IMR-90 (cell line): ENCODE results near the gene EDDM13. TPM values are rescaled to one million over a fixed set of nuclear protein-coding genes. Genes with fewer than 3 reads are reported as not detected.

ENCODE experiments used
- ATAC-seq: fragments of 200-7000 bp; cut with Tn5 transposase; 2 replicates; pipeline ENCODE4 v1.9.1; 2020; ENCODE audit warnings: low read depth, mild to moderate bottlenecking, moderate library complexity
- BruUV-seq: library from RNA; stranded (reverse); fragments of 400-500 nt; replicated peaks from 2 replicates; lab custom pipeline; 2021; lab: Mats Ljungman, UMichigan
- CTCF ChIA-PET: fragments of 300-600 bp; formaldehyde crosslinking; extraction: SDS; loops from one replicate; lab custom pipeline; 2021; ENCODE audit warnings: antibody characterized with exemption; lab: Yijun Ruan, JAX
- POLR2A ChIA-PET: fragments of 300-600 bp; sonication (Branson Sonifier 250); formaldehyde crosslinking; loops from one replicate; lab custom pipeline; 2022; ENCODE audit warnings: antibody characterized with exemption; ENCODE audit not compliant: unreplicated experiment; lab: Charles Lee
- DNase-seq: peaks from one replicate; pipeline ENCODE4 v3.0.0; 2013
- H2AFZ ChIP-seq: replicated peaks from 2 replicates; pipeline ENCODE3; 2013; ENCODE audit warnings: low read length, mild to moderate bottlenecking; ENCODE audit not compliant: poor library complexity
- H2AK5ac ChIP-seq: 2 replicates; pipeline ENCODE4 v1.6.1; 2013; ENCODE audit warnings: low read depth, low read length, inconsistent platforms
- H2AK9ac ChIP-seq: replicated peaks from 2 replicates; pipeline ENCODE3; 2013; ENCODE audit warnings: mild to moderate bottlenecking, low read depth, low read length, moderate library complexity; ENCODE audit not compliant: poor library complexity
- H2BK120ac ChIP-seq: 2 replicates; pipeline ENCODE4 v1.6.1; 2013; ENCODE audit warnings: low read depth, low read length, inconsistent platforms
- H2BK15ac ChIP-seq: 3 replicates; pipeline ENCODE4 v1.6.1; 2013; ENCODE audit warnings: low read depth, low read length, inconsistent platforms
- H2BK20ac ChIP-seq: 2 replicates; pipeline ENCODE4 v1.6.1; 2013; ENCODE audit warnings: low read depth, mild to moderate bottlenecking, inconsistent platforms, low read length, moderate library complexity
- H2BK5ac ChIP-seq: 2 replicates; pipeline ENCODE4 v1.6.1; 2013; ENCODE audit warnings: mild to moderate bottlenecking, low read depth, low read length, inconsistent platforms; ENCODE audit not compliant: poor library complexity, severe bottlenecking
- H3K14ac ChIP-seq: replicated peaks from 2 replicates; pipeline ENCODE4 v1.6.1; 2013; ENCODE audit warnings: low read depth, low read length, inconsistent platforms
- H3K18ac ChIP-seq: 2 replicates; pipeline ENCODE4 v1.6.1; 2013; ENCODE audit warnings: low read depth, low read length, control low read depth
- H3K23ac ChIP-seq: 2 replicates; pipeline ENCODE4 v1.6.1; 2013; ENCODE audit warnings: low read depth, low read length, inconsistent platforms
- H3K27ac ChIP-seq: 2 replicates; pipeline ENCODE4 v1.5.1; 2013; ENCODE audit warnings: mild to moderate bottlenecking, control low read depth, low read length; ENCODE audit not compliant: insufficient read depth
- H3K27me3 ChIP-seq: 2 replicates; pipeline ENCODE4 v1.6.1; 2013; ENCODE audit warnings: low read length; ENCODE audit not compliant: control insufficient read depth, insufficient read depth
- H3K36me3 ChIP-seq: 2 replicates; pipeline ENCODE4 v1.6.1; 2013; ENCODE audit warnings: low read length, mixed read lengths; ENCODE audit not compliant: control insufficient read depth, insufficient read depth
- H3K4ac ChIP-seq: 2 replicates; pipeline ENCODE4 v1.6.1; 2013; ENCODE audit warnings: low read depth, low read length, inconsistent platforms
- H3K4me1 ChIP-seq: 2 replicates; pipeline ENCODE4 v1.6.1; 2013; ENCODE audit warnings: low read length, mixed read lengths; ENCODE audit not compliant: control insufficient read depth, insufficient read depth
- H3K4me2 ChIP-seq: 2 replicates; pipeline ENCODE4 v1.6.1; 2013; ENCODE audit warnings: low read depth, mild to moderate bottlenecking, control low read depth, low read length, moderate library complexity
- H3K4me3 ChIP-seq: 2 replicates; pipeline ENCODE4 v1.5.1; 2013; ENCODE audit warnings: low read depth, mild to moderate bottlenecking, control low read depth, low read length, moderate library complexity; ENCODE audit not compliant: insufficient read depth
- H3K56ac ChIP-seq: 2 replicates; pipeline ENCODE4 v1.6.1; 2013; ENCODE audit warnings: low read length, inconsistent platforms; ENCODE audit not compliant: insufficient read depth; ENCODE audit errors: extremely low read depth
- H3K79me1 ChIP-seq, 2 experiments: 2 replicates each; pipeline ENCODE4 v1.6.1; 2013; ENCODE audit warnings: low read length in 2 of 2, inconsistent platforms in 1 of 2, low read depth in 1 of 2
- H3K9ac ChIP-seq: 2 replicates; pipeline ENCODE4 v1.6.1; 2013; ENCODE audit warnings: low read depth, low read length, control low read depth
- H3K9me1 ChIP-seq: 2 replicates; pipeline ENCODE4 v1.6.1; 2013; ENCODE audit warnings: low read length, inconsistent platforms; ENCODE audit not compliant: insufficient read depth
- H3K9me3 ChIP-seq: 2 replicates; pipeline ENCODE4 v1.6.1; 2013; ENCODE audit warnings: low read length; ENCODE audit not compliant: control insufficient read depth, insufficient read depth
- H4K20me1 ChIP-seq: 2 replicates; pipeline ENCODE4 v1.6.1; 2013; ENCODE audit warnings: low read length, inconsistent platforms; ENCODE audit not compliant: insufficient read depth
- H4K5ac ChIP-seq: 2 replicates; pipeline ENCODE4 v1.6.1; 2013; ENCODE audit warnings: mild to moderate bottlenecking, low read depth, low read length, control low read depth
- H4K8ac ChIP-seq, 2 experiments: 2 replicates each; pipeline ENCODE4 v1.6.1; 2013; ENCODE audit warnings: low read depth in 2 of 2, low read length in 2 of 2, control low read depth in 1 of 2, inconsistent platforms in 1 of 2
- H4K91ac ChIP-seq: 2 replicates; pipeline ENCODE4 v1.6.1; 2013; ENCODE audit warnings: low read depth, low read length, inconsistent platforms; ENCODE audit not compliant: insufficient read depth
- BHLHE40 ChIP-seq: fragments of 150-350 bp; IDR thresholded peaks from 2 replicates; pipeline ENCODE4 v1.6.1; 2016; ENCODE audit warnings: mild to moderate bottlenecking, low read depth, low read length
- CEBPB ChIP-seq: IDR thresholded peaks from 2 replicates; pipeline ENCODE4 v1.6.1; 2012; ENCODE audit warnings: low read depth, low read length, improper control_type of control experiment
- CHD1 ChIP-seq: IDR thresholded peaks from 2 replicates; pipeline ENCODE4 v1.6.1; 2012; ENCODE audit warnings: low read depth, low read length, improper control_type of control experiment
- FOS ChIP-seq: fragments of 150-350 bp; IDR thresholded peaks from 2 replicates; pipeline ENCODE4 v1.6.1; 2016; ENCODE audit warnings: low read depth, low read length
- MAFK ChIP-seq: IDR thresholded peaks from 2 replicates; pipeline ENCODE4 v1.6.1; 2012; ENCODE audit warnings: low read depth, low read length, improper control_type of control experiment
- MAZ ChIP-seq: IDR thresholded peaks from 2 replicates; pipeline ENCODE4 v1.6.1; 2012; ENCODE audit warnings: low read depth, mild to moderate bottlenecking, low read length, improper control_type of control experiment, moderate library complexity, borderline replicate concordance
- MXI1 ChIP-seq: IDR thresholded peaks from 2 replicates; pipeline ENCODE4 v1.6.1; 2012; ENCODE audit warnings: low read depth, mild to moderate bottlenecking, low read length, moderate library complexity, borderline replicate concordance
- NFE2L2 ChIP-seq: fragments of 150-350 bp; IDR thresholded peaks from 2 replicates; pipeline ENCODE4 v1.6.1; 2016; ENCODE audit warnings: low read depth, mild to moderate bottlenecking, low read length
- POLR2A ChIP-seq: IDR thresholded peaks from 2 replicates; pipeline ENCODE4 v1.6.1; 2012; ENCODE audit warnings: mild to moderate bottlenecking, low read depth, low read length
- RAD21 ChIP-seq: IDR thresholded peaks from 2 replicates; pipeline ENCODE4 v1.6.1; 2012; ENCODE audit warnings: low read length, improper control_type of control experiment
- RCOR1 ChIP-seq: IDR thresholded peaks from 2 replicates; pipeline ENCODE4 v1.6.1; 2012; ENCODE audit warnings: mild to moderate bottlenecking, low read length, improper control_type of control experiment; ENCODE audit not compliant: insufficient replicate concordance
- RFX5 ChIP-seq: IDR thresholded peaks from 2 replicates; pipeline ENCODE4 v1.8.0; 2012; ENCODE audit warnings: low read depth, mild to moderate bottlenecking, low read length, moderate library complexity
- SMC3 ChIP-seq: fragments of 150-350 bp; IDR thresholded peaks from 2 replicates; pipeline ENCODE4 v1.6.1; 2016; ENCODE audit warnings: low read depth, mild to moderate bottlenecking, antibody characterized with exemption, low read length, moderate library complexity
- WGBS, 2 experiments: methylation state at CpG; one replicate each; pipeline versions ENCODE4 v1.1.5 to v1.1.7; 2013; ENCODE audit warnings: missing lambda C conversion rate in 2 of 2; ENCODE audit not compliant: insufficient read length in 1 of 2; ENCODE audit errors: extremely low coverage in 2 of 2; 5-methylcytosine and 5-hydroxymethylcytosine counted together
- dilution Hi-C: fragments of 300-500 bp; cut with HindIII; formaldehyde crosslinking; loops from one replicate; pipeline ENCODE4 v1.14.3; 2018; ENCODE audit warnings: low sequenced_read_pairs; ENCODE audit not compliant: unreplicated experiment
- in situ Hi-C: fragments of 300-500 bp; cut with MboI; formaldehyde crosslinking; loops from 3 replicates; pipeline ENCODE4 v1.14.3; 2019; ENCODE audit warnings: low sequenced_read_pairs, inconsistent platforms, mixed read lengths
- intact Hi-C: fragments of 100-400 bp; cut with micrococcal nuclease; formaldehyde crosslinking; loops from 2 replicates; pipeline ENCODE4 v1.10.0; 2022
- polyA plus RNA-seq, 3 experiments: library from polyadenylated mRNA; depleted of rRNA; stranded (reverse); fragments of >200 nt; gene quantifications; 2 replicates each; pipeline ENCODE4 v1.2.3, GENCODE V29; 2012; ENCODE audit warnings: low replicate concordance in 1 of 3
- total RNA-seq: library from RNA; depleted of rRNA; stranded (reverse); fragments of >200 nt; gene quantifications from 2 replicates; pipeline ENCODE4 v1.2.3, GENCODE V29; 2012
- TF ChIP-seq, protein P1 (sequence below): fragments of 150-350 bp; IDR thresholded peaks from 2 replicates; pipeline ENCODE4 v1.6.1; 2017; ENCODE audit warnings: mild to moderate bottlenecking, antibody characterized with exemption, low read length, low read depth
- TF ChIP-seq, protein P2 (sequence below): conservative IDR thresholded peaks from 2 replicates; pipeline ENCODE4 v1.5.1; 2012; ENCODE audit warnings: mild to moderate bottlenecking, low read depth, low read length, improper control_type of control experiment
- TF ChIP-seq, protein P3 (sequence below): fragments of 150-350 bp; IDR thresholded peaks from 2 replicates; pipeline ENCODE4 v1.6.1; 2016; ENCODE audit warnings: low read depth, mild to moderate bottlenecking, low read length, moderate library complexity, borderline replicate concordance

EDDM13 gene
- total and polyA plus RNA-seq, 2 of the 4 experiments (the other 2 are of a cell fraction), result not detected

DNA sequence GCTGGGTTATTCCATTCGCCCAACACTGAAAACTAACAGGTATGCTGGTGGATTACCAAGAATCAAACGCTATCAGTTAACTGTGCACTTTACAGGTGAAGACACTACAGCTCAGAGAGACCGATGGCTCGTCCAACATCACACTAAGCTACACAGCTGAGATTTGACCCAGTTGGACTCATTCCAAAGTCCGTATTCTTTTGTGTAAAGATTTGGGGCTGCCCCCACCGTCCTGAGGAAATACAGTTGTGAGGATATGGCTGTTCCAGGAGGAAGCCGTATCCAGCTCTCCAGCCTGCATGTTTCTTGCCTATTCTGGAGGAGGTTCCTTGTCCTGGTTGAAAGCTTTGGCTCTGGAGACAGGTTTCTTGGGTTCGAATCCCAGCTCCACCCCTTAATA, 37.9 kb downstream of the EDDM13 start:
- H2AFZ ChIP-seq, result no peak overlapping the region
- no peaks in the 10 kb centered on the region for H3K27me3 ChIP-seq
- H2BK20ac ChIP-seq, result no peak overlapping the region
- no peak overlapping the region for H4K5ac ChIP-seq
- H3K14ac ChIP-seq, result no peak overlapping the region
- ChIA-PET POLR2A (no interaction called here), CTCF (interaction anchor here (0.7 to 1.9 kb wide), 5 partner anchors 11 to 165 kb away, joined by 3 to 9 read pairs (median 4); no protein-coding TSS in a partner anchor)
- H3K9ac ChIP-seq, result no peak overlapping the region
- no peaks in the 10 kb centered on the region for H3K9me3 ChIP-seq
- no peak overlapping the region for H2BK5ac ChIP-seq
- H3K36me3 ChIP-seq, result peaks cover 3% of the 10 kb centered on the region; the same call in 1 of the 2 replicates
- no peak for ATAC-seq
- no peaks in the 10 kb centered on the region for H4K20me1 ChIP-seq
- H4K8ac ChIP-seq, result no peak overlapping the region
- dilution Hi-C loops (no loop called here), in situ Hi-C loops (no loop called here), intact Hi-C loops (loop anchor here (10.0 kb wide), 1 partner anchor 136 kb away; the partner anchor contains the start of gene GALP)
- 100% methylated on average over 1 of the region's 8 CpGs; no CpG with 5 or more reads in 1 of the 2 experiments for WGBS, 2 experiments
- H3K9me1 ChIP-seq, result 0 out of 2 replicates have a peak, but pooled peaks cover 4% of the 10 kb centered on the region
- no peak overlapping the region for H3K56ac ChIP-seq
- no TSS peak for BruUV-seq
- no peak overlapping the region for H3K4me3 ChIP-seq
- no peaks in the 10 kb centered on the region; the same call in 1 of the 2 replicates for H3K4me1 ChIP-seq
- no peak overlapping the region for H3K27ac ChIP-seq
- no peak overlapping the region for H2BK120ac ChIP-seq
- no peak for DNase-seq
- no peak overlapping the region for H3K18ac ChIP-seq
- H2BK15ac ChIP-seq, result no peak overlapping the region
- no peak overlapping the region for H3K4ac ChIP-seq
- no peak overlapping the region for H3K4me2 ChIP-seq
- H2AK5ac ChIP-seq, result no peak overlapping the region
- no peak overlapping the region for H4K91ac ChIP-seq
- H3K23ac ChIP-seq, result no peak overlapping the region
- H3K79me1 ChIP-seq, result peaks cover 0 to 11% of the 10 kb centered on the region in 2 experiments; a peak in 3 of 4 replicates
- no peak for TF ChIP-seq FOS
- no peak for TF ChIP-seq MXI1
- TF ChIP-seq BHLHE40, result no peak
- no peak for TF ChIP-seq RAD21
- TF ChIP-seq, protein P1, sequence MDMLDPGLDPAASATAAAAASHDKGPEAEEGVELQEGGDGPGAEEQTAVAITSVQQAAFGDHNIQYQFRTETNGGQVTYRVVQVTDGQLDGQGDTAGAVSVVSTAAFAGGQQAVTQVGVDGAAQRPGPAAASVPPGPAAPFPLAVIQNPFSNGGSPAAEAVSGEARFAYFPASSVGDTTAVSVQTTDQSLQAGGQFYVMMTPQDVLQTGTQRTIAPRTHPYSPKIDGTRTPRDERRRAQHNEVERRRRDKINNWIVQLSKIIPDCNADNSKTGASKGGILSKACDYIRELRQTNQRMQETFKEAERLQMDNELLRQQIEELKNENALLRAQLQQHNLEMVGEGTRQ, result no peak
- TF ChIP-seq, protein P2, sequence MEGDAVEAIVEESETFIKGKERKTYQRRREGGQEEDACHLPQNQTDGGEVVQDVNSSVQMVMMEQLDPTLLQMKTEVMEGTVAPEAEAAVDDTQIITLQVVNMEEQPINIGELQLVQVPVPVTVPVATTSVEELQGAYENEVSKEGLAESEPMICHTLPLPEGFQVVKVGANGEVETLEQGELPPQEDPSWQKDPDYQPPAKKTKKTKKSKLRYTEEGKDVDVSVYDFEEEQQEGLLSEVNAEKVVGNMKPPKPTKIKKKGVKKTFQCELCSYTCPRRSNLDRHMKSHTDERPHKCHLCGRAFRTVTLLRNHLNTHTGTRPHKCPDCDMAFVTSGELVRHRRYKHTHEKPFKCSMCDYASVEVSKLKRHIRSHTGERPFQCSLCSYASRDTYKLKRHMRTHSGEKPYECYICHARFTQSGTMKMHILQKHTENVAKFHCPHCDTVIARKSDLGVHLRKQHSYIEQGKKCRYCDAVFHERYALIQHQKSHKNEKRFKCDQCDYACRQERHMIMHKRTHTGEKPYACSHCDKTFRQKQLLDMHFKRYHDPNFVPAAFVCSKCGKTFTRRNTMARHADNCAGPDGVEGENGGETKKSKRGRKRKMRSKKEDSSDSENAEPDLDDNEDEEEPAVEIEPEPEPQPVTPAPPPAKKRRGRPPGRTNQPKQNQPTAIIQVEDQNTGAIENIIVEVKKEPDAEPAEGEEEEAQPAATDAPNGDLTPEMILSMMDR, result no peak
- no peak for TF ChIP-seq CHD1
- no peak for TF ChIP-seq MAFK
- no peak for TF ChIP-seq POLR2A
- TF ChIP-seq SMC3, result no peak
- TF ChIP-seq RFX5, result no peak
- TF ChIP-seq, protein P3, sequence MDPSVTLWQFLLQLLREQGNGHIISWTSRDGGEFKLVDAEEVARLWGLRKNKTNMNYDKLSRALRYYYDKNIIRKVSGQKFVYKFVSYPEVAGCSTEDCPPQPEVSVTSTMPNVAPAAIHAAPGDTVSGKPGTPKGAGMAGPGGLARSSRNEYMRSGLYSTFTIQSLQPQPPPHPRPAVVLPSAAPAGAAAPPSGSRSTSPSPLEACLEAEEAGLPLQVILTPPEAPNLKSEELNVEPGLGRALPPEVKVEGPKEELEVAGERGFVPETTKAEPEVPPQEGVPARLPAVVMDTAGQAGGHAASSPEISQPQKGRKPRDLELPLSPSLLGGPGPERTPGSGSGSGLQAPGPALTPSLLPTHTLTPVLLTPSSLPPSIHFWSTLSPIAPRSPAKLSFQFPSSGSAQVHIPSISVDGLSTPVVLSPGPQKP, result no peak
- TF ChIP-seq NFE2L2, result no peak
- no peak for TF ChIP-seq CEBPB
- no peak for TF ChIP-seq RCOR1
- no peak for TF ChIP-seq MAZ
- no peak overlapping the region for H2AK9ac ChIP-seq
